ENCODE measurements around the gene HHEX.

GRCh38 chr10:92699518-92700381 lies 10.0 kb downstream of the HHEX start:
- no peak for TF ChIP-seq CTCF (IDR thresholded peaks at IDR 0.05; ENCODE audit: low read depth, low read length, missing input control)
- no peak for TF ChIP-seq TAF1 (conservative IDR thresholded peaks at IDR 0.05)
- TF ChIP-seq, protein P1, sequence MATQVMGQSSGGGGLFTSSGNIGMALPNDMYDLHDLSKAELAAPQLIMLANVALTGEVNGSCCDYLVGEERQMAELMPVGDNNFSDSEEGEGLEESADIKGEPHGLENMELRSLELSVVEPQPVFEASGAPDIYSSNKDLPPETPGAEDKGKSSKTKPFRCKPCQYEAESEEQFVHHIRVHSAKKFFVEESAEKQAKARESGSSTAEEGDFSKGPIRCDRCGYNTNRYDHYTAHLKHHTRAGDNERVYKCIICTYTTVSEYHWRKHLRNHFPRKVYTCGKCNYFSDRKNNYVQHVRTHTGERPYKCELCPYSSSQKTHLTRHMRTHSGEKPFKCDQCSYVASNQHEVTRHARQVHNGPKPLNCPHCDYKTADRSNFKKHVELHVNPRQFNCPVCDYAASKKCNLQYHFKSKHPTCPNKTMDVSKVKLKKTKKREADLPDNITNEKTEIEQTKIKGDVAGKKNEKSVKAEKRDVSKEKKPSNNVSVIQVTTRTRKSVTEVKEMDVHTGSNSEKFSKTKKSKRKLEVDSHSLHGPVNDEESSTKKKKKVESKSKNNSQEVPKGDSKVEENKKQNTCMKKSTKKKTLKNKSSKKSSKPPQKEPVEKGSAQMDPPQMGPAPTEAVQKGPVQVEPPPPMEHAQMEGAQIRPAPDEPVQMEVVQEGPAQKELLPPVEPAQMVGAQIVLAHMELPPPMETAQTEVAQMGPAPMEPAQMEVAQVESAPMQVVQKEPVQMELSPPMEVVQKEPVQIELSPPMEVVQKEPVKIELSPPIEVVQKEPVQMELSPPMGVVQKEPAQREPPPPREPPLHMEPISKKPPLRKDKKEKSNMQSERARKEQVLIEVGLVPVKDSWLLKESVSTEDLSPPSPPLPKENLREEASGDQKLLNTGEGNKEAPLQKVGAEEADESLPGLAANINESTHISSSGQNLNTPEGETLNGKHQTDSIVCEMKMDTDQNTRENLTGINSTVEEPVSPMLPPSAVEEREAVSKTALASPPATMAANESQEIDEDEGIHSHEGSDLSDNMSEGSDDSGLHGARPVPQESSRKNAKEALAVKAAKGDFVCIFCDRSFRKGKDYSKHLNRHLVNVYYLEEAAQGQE (IDR thresholded peaks at IDR 0.05), result no peak
- peak in 1 of 2 donors; percentile 32 for TF ChIP-seq RAD21 (IDR thresholded peaks at IDR 0.05)
- peak; percentile 40 to 72 for TF ChIP-seq GABPA (IDR thresholded peaks at IDR 0.05 in 1 of 2, conservative IDR thresholded peaks at IDR 0.05 in 1 of 2)
- peak; percentile 20 for TF ChIP-seq SP1 (IDR thresholded peaks at IDR 0.05)
